Activated CD8-positive, alpha-beta memory T cell treated with anti-CD3 and anti-CD28 coated beads, Interleukin-2, amount 50 U/mL, for 24 hours (primary cell): ENCODE data around the gene PCSK5.
"Not testable (repeated sequence)": the region's sequence is repeated elsewhere in the genome, so short reads cannot be mapped to it uniquely, and the experiment has no call there.

Source experiments
- DNase-seq: peaks from one replicate; pipeline ENCODE4 v3.0.0-alpha.2; 2020; ENCODE audit errors: extremely low read depth

Gene PCSK5

DNA sequence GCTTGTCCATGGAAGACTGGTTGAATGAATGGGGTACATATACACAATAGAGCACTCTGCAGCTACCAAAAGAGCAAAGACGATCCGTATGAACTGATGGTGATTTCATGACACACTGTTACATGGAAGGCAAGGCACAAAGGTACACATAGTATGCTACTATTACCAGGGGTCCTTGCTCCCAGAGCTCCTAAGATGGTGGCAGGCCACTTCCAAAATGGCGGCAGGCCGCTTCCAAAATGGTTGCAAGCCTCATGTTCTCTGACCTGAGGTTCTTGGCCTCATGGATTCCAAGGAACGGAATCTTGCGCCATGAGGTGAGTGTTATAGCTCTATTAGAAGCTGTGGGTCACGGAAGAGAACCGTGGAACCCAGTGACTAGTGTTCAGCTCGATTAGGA lies 356.2 kb downstream of the PCSK5 start:
- no peak for DNase-seq

GRCh38 chr9:76247426-76247825 lies 357.0 kb downstream of the PCSK5 start:
- no peak for DNase-seq

DNA sequence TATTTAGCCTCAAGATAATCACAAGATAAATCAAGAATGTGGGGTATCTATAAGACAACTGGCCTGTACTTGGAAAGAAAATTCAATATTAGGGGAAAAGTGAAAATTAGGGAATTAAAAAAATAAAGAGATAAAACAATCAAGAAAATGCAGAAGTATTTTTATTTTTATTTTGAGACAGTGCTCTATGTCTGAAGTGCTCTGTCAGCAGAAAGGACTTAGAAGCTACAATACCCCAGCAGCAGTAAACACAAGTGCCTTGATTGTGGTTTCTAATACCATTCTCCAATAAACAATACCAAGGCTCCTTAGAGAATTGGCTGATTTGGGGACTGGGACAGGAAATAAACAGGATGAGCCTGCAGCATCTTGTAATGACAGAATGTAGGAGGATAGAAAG lies 358.8 kb downstream of the PCSK5 start:
- DNase-seq = no peak

DNA sequence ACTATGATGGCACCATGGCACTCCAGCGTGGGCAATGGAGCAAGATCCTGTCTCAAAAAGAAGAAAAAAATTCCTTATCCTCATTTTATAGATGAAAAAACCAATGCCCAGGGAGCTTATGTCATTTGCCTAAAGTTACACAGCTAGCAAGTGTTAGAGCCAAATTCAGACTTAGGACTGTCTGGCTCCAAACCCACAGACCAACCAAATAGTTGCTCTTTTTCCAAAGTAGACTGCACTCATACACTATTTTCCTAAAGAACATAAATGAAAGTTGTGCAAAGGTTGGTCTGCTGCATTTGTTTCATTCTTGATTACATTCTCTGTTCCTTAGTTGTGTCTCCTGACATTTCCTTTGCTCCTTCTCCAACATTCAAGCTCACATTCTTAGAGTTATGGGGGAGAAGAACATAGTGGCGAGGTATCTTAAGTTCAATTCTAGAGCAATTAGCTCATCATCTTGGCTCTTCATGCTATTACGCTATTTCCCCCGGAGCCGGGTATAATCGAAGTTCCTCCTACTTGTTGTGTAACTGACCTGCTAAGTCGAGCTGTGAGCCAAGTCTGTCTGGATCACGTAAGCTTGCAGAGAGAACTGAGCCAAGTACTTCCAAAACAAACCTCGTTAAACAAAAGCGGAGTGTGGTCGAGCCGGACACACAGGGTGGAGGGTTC lies 365.4 kb downstream of the PCSK5 start:
- DNase-seq = no peak

DNA sequence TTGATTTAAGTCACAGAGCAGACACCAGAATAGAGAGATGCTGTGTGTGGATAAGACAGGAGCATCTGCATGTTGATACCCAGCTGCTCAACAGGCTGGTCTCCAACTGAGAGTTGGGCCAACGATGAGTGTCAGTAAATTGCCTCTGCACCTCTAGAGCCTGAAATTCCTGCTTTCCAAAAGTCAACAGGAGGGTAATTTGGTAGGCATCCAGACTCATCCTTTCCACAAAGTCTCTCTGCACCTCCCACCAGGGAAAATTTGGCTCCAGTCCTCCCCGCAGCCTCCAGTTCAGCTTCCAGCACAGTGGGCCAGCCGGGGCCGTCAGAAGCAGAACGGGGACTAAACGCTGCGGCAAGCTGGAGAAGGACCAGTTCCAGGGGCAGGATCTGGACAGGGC lies 366.8 kb downstream of the PCSK5 start:
- DNase-seq = no peak

- no peak for DNase-seq
Observed at GRCh38 chr9:76266649-76267283, 376.3 kb downstream of the PCSK5 start.

GRCh38 chr9:76267284-76267652 lies 376.8 kb downstream of the PCSK5 start:
- no peak for DNase-seq

DNA sequence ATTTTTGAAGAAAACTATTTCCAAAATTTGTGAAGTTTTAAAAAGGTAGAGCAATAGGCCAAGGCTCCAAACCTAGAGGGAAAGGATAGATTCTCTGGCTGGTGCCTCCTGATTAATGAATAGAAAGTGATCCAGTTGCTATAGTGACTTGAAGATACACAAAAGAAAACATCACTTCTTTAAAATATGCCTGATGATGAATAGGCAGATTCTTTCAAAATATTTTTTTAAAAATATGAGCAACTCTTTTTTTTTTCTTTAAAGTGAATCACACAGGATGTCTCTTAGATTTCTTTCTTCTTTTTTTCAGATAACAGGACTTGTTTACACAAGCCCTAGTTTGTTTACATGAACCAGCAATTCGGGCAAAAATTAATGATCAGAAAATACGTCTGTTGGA lies 379.3 kb downstream of the PCSK5 start:
- no peak for DNase-seq

DNA sequence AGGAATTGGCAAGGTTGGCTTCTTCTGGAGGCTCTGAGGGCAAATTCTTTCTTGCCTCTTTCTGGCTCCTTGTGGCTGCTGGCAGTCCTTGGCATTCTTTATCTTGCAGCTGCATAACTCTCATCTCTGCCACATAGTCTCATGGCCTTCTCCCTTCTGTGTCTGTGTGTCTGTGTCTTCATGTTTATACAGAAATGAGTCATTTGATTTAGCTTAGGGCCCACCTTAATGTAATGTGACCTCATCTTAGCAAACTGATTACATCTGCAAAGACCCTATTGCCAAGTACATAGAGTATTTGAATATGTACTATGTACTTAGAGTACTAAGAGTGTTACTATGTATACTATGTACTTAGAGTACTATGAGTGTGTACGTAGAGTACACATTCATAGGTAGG lies 381.3 kb downstream of the PCSK5 start:
- no peak for DNase-seq

- no peak for DNase-seq
Observed at GRCh38 chr9:76289042-76289441, 398.6 kb downstream of the PCSK5 start.

GRCh38 chr9:76289703-76290102 lies 399.2 kb downstream of the PCSK5 start:
- DNase-seq = no peak

GRCh38 chr9:76290555-76290954 lies 400.1 kb downstream of the PCSK5 start:
- no peak for DNase-seq

DNA sequence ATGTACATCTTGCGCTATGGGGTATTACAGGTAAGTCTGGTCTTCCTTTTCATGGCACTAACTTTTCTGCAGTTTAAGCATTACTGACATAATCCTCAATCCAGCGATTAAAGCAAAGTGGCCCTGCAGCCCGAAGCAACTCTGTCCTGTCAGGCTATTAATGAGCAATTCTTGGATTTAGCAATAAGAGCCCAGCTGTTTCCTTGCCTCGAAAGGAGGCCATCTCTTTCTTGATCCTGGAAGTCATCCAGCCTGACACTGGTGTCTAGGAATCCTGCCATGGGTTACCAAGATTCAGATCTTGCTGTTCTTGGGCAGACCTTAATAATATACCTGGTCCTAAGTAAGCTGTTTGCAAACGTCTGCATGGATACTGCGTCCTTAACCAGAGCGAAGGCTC lies 401.8 kb downstream of the PCSK5 start:
- no peak for DNase-seq

DNA sequence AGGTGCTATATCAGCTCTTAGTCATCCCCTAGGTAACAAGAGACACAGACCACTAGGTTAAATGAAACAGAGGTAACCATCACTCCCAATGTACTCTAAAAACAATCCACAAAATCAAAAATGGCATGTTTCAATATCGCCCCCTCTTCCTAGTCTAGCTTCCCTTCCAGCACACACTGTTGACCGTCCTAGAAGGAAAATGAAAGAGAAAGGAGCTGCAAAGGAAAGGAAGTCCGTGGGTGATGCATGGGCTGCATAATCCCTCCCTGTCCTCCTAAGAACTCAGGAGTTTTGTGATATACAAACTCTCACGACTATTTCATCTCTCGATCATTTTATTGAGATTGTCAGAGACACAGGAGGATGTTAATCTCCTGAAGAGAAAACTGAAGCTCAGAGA lies 402.2 kb downstream of the PCSK5 start:
- DNase-seq = no peak

DNA sequence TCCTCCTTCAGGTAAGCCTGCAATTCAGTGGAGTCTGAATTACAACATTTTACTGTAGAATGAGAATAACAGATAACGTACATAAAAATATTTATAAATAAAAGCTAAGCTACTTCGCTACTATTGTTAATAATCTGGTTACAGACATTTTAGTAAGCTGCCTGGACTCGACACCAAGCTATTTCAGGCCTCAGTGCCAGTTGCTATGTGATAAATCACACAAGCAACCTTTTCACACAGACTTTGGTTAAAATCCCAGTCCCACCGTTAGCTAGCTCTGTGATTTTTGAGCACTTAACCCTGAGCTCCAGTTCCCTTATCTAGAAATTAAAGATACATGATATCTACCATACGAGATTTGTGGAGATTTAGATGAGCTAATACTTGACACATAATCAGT lies 403.8 kb downstream of the PCSK5 start:
- DNase-seq = no peak

- DNase-seq = no peak
Observed at GRCh38 chr9:76296561-76297310, 406.3 kb downstream of the PCSK5 start.

GRCh38 chr9:76297721-76298239 lies 407.3 kb downstream of the PCSK5 start:
- no peak for DNase-seq

DNA sequence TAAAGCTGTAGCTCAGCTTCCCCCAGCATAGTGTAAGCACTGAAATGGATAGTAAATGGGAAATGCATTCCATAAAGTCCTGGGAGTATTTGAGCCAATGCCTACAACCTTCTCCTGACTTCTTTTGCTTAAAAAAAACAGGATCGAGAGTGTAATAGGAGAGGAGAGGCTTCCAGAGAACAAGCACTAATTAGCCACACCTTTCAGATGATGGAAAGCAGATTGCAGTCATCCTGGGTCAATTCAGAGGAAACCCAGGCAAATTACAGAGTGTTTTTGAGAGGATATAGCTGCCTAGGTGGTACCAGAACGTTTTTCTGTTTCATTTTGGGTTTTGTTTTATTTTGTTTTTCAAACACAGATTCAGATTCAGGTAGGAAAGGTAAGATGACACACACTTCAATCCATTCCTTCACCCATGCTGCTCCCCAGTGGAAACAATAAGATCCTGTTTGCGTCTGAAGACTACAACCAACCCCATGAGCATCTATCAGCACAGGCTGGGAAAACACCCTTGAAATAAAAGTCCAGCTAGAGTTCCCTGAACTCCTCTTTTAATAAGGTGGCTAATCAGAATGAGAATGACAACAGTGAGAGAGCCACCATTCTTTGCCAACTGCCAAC lies 408.2 kb downstream of the PCSK5 start:
- no peak for DNase-seq

DNA sequence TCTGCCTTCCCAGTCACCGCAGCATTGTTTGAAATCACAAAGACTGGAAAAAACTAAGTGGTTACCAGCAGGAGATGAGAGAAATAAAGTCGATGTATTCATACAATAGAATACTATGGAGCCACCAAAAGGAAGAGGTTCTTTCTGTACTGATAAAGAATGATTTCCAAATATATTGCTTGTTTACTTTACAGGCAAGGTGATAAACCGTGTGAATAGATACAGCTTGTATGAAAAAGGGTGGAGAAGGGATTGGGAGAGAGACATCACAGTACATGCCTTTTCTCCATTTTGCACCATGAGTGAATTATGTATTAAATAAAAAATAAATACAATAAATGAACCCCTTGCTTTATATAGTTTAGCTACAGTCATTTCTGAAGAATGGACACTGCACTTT lies 412.1 kb downstream of the PCSK5 start:
- DNase-seq = no peak

GRCh38 chr9:76302947-76303550 lies 412.6 kb downstream of the PCSK5 start:
- no peak for DNase-seq

GRCh38 chr9:76307047-76307446 lies 416.6 kb downstream of the PCSK5 start:
- not testable (repeated sequence) for DNase-seq

- no peak for DNase-seq
Observed at GRCh38 chr9:76310577-76310976, 420.1 kb downstream of the PCSK5 start.
